Measurements from ENCODE around the gene AP2A1. TPM values are rescaled to one million over a fixed set of nuclear protein-coding genes. Genes with fewer than 3 reads are reported as not detected.

The AP2A1 gene
- total RNA-seq, 1 experiment from 2014 or later, result 317 TPM

- no peak for DNase-seq (ENCODE audit: low read depth)
- in situ Hi-C loops (cut with HindIII; ENCODE audit: low pct_unique_long_range_greater_than_20kb, low sequenced_read_pairs), result no loop called here
Measured at GRCh38 chr19:49827034-49827433, 60.2 kb downstream of the AP2A1 start.

GRCh38 chr19:49829200-49829599 lies 62.4 kb downstream of the AP2A1 start:
- no peak for DNase-seq (ENCODE audit: low read depth)
- in situ Hi-C loops (cut with HindIII; ENCODE audit: low pct_unique_long_range_greater_than_20kb, low sequenced_read_pairs), result no loop called here

- in situ Hi-C loops (cut with HindIII; ENCODE audit: low pct_unique_long_range_greater_than_20kb, low sequenced_read_pairs), result no loop called here
- DNase-seq (ENCODE audit: low read depth), result no peak
Measured at GRCh38 chr19:49829721-49830120, 62.9 kb downstream of the AP2A1 start.

- in situ Hi-C loops (cut with HindIII; ENCODE audit: low pct_unique_long_range_greater_than_20kb, low sequenced_read_pairs), result no loop called here
Measured at GRCh38 chr19:49830766-49831165, 64.0 kb downstream of the AP2A1 start.

GRCh38 chr19:49831592-49831991 lies 64.8 kb downstream of the AP2A1 start:
- in situ Hi-C loops (cut with HindIII; ENCODE audit: low pct_unique_long_range_greater_than_20kb, low sequenced_read_pairs), result no loop called here
- DNase-seq (ENCODE audit: low read depth), result no peak

More at GRCh38 chr19:49830766-49831165, 64.0 kb downstream of the AP2A1 start:
- DNase-seq (ENCODE audit: low read depth), result no peak

- no peak for DNase-seq (ENCODE audit: low read depth)
- in situ Hi-C loops (cut with HindIII; ENCODE audit: low pct_unique_long_range_greater_than_20kb, low sequenced_read_pairs), result no loop called here
Measured at GRCh38 chr19:49832556-49832955, 65.8 kb downstream of the AP2A1 start.

GRCh38 chr19:49833599-49833998 lies 66.8 kb downstream of the AP2A1 start:
- DNase-seq (ENCODE audit: low read depth), result no peak
- in situ Hi-C loops (cut with HindIII; ENCODE audit: low pct_unique_long_range_greater_than_20kb, low sequenced_read_pairs), result no loop called here

GRCh38 chr19:49835562-49835961 lies 68.8 kb downstream of the AP2A1 start:
- in situ Hi-C loops (cut with HindIII; ENCODE audit: low pct_unique_long_range_greater_than_20kb, low sequenced_read_pairs), result no loop called here
- DNase-seq (ENCODE audit: low read depth), result no peak

- in situ Hi-C loops (cut with HindIII; ENCODE audit: low pct_unique_long_range_greater_than_20kb, low sequenced_read_pairs), result no loop called here
- DNase-seq (ENCODE audit: low read depth), result no peak
Measured at GRCh38 chr19:49836176-49837008, 69.6 kb downstream of the AP2A1 start.

GRCh38 chr19:49837009-49837310 lies 70.2 kb downstream of the AP2A1 start:
- DNase-seq (ENCODE audit: low read depth), result no peak
- in situ Hi-C loops (cut with HindIII; ENCODE audit: low pct_unique_long_range_greater_than_20kb, low sequenced_read_pairs), result no loop called here

GRCh38 chr19:49837425-49837824 lies 70.6 kb downstream of the AP2A1 start:
- in situ Hi-C loops (cut with HindIII; ENCODE audit: low pct_unique_long_range_greater_than_20kb, low sequenced_read_pairs), result no loop called here
- DNase-seq (ENCODE audit: low read depth), result no peak

GRCh38 chr19:49838885-49839588 lies 72.2 kb downstream of the AP2A1 start:
- DNase-seq (ENCODE audit: low read depth), result no peak
- in situ Hi-C loops (cut with HindIII; ENCODE audit: low pct_unique_long_range_greater_than_20kb, low sequenced_read_pairs), result no loop called here

- in situ Hi-C loops (cut with HindIII; ENCODE audit: low pct_unique_long_range_greater_than_20kb, low sequenced_read_pairs), result no loop called here
- DNase-seq (ENCODE audit: low read depth), result no peak
Measured at GRCh38 chr19:49839713-49840112, 72.9 kb downstream of the AP2A1 start.

- in situ Hi-C loops (cut with HindIII; ENCODE audit: low pct_unique_long_range_greater_than_20kb, low sequenced_read_pairs), result no loop called here
Measured at GRCh38 chr19:49840321-49840720, 73.5 kb downstream of the AP2A1 start.

GRCh38 chr19:49840736-49841249 lies 74.0 kb downstream of the AP2A1 start:
- in situ Hi-C loops (cut with HindIII; ENCODE audit: low pct_unique_long_range_greater_than_20kb, low sequenced_read_pairs), result no loop called here
- DNase-seq (ENCODE audit: low read depth), result no peak

More at GRCh38 chr19:49840321-49840720, 73.5 kb downstream of the AP2A1 start:
- no peak for DNase-seq (ENCODE audit: low read depth)

- DNase-seq (ENCODE audit: low read depth), result no peak
- in situ Hi-C loops (cut with HindIII; ENCODE audit: low pct_unique_long_range_greater_than_20kb, low sequenced_read_pairs), result no loop called here
Measured at GRCh38 chr19:49843265-49843664, 76.5 kb downstream of the AP2A1 start.

GRCh38 chr19:49844138-49845095 lies 77.6 kb downstream of the AP2A1 start:
- no peak for DNase-seq (ENCODE audit: low read depth)
- in situ Hi-C loops (cut with HindIII; ENCODE audit: low pct_unique_long_range_greater_than_20kb, low sequenced_read_pairs), result no loop called here

- no peak for DNase-seq (ENCODE audit: low read depth)
- in situ Hi-C loops (cut with HindIII; ENCODE audit: low pct_unique_long_range_greater_than_20kb, low sequenced_read_pairs), result no loop called here
Measured at GRCh38 chr19:49845414-49845813, 78.6 kb downstream of the AP2A1 start.
